ENCODE measurements around the gene ZDHHC14.

DNA sequence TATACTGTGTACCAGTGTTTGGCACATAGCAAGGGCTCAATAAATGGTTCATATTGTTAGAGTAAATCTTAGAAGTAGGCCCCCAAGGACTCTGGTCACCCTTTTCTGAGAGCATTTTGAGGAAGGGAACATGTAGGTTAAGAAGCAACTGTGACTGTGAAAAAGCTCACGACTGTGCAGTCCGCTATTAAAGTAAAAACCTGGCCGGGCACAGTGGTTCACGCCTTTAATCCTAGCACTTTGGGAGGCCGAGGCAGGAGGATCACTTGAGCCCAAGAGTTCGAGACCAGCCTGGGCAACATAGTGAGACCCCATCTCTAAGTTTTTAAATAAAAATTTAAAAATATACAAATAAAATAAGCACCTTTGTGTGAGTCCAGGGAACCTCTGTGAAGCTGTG is 5.0 kb downstream of the ZDHHC14 start:
- TF ChIP-seq, protein P1, sequence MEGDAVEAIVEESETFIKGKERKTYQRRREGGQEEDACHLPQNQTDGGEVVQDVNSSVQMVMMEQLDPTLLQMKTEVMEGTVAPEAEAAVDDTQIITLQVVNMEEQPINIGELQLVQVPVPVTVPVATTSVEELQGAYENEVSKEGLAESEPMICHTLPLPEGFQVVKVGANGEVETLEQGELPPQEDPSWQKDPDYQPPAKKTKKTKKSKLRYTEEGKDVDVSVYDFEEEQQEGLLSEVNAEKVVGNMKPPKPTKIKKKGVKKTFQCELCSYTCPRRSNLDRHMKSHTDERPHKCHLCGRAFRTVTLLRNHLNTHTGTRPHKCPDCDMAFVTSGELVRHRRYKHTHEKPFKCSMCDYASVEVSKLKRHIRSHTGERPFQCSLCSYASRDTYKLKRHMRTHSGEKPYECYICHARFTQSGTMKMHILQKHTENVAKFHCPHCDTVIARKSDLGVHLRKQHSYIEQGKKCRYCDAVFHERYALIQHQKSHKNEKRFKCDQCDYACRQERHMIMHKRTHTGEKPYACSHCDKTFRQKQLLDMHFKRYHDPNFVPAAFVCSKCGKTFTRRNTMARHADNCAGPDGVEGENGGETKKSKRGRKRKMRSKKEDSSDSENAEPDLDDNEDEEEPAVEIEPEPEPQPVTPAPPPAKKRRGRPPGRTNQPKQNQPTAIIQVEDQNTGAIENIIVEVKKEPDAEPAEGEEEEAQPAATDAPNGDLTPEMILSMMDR (IDR thresholded peaks at IDR 0.05): no peak
- TF ChIP-seq POLR2A (IDR thresholded peaks at IDR 0.05): no peak

Measured in body of pancreas (tissue), 4 donors.